NB4 (cell line): Measurements from ENCODE around the gene KIF17.

Source experiments
- POLR2A ChIP-seq: IDR thresholded peaks from 2 replicates; pipeline ENCODE4 v1.6.1; 2011; ENCODE audit warnings: mild to moderate bottlenecking; ENCODE audit not compliant: insufficient read length; ENCODE audit errors: extremely low read depth
- TF ChIP-seq, protein P1 (sequence below): IDR thresholded peaks from one replicate; pipeline ENCODE4 v1.5.1; 2012; ENCODE audit warnings: low read depth, low read length

DNA sequence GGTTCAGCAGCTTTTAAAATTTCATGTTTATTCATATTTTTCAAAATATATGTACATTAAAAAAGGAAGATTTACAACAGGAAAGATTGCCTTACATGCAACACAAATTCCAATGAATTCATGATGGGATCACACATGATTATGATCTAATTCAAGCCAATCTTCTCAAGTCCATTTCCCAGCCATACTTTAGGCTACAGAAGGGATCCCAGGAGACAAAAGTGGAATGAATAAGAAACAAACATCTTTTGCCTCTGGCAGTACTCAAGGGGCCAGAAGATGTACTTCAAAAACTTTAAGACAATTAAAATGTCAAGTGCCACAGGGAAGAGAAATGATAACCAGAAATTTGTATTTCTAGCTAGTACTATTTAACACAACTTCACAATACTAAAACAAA lies 24.9 kb upstream of the KIF17 start:
- TF ChIP-seq, protein P1, sequence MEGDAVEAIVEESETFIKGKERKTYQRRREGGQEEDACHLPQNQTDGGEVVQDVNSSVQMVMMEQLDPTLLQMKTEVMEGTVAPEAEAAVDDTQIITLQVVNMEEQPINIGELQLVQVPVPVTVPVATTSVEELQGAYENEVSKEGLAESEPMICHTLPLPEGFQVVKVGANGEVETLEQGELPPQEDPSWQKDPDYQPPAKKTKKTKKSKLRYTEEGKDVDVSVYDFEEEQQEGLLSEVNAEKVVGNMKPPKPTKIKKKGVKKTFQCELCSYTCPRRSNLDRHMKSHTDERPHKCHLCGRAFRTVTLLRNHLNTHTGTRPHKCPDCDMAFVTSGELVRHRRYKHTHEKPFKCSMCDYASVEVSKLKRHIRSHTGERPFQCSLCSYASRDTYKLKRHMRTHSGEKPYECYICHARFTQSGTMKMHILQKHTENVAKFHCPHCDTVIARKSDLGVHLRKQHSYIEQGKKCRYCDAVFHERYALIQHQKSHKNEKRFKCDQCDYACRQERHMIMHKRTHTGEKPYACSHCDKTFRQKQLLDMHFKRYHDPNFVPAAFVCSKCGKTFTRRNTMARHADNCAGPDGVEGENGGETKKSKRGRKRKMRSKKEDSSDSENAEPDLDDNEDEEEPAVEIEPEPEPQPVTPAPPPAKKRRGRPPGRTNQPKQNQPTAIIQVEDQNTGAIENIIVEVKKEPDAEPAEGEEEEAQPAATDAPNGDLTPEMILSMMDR = no peak
- TF ChIP-seq POLR2A = no peak
